ENCODE measurements around the gene ARHGAP33. TPM values are rescaled to one million over a fixed set of nuclear protein-coding genes. Genes with fewer than 3 reads are reported as not detected.
A peak's percentile ranks its signal among the peaks of the same experiment; 100 is the strongest.

Gene ARHGAP33
- total RNA-seq, 1 donor from 2014 or later = 13.1 TPM

DNA sequence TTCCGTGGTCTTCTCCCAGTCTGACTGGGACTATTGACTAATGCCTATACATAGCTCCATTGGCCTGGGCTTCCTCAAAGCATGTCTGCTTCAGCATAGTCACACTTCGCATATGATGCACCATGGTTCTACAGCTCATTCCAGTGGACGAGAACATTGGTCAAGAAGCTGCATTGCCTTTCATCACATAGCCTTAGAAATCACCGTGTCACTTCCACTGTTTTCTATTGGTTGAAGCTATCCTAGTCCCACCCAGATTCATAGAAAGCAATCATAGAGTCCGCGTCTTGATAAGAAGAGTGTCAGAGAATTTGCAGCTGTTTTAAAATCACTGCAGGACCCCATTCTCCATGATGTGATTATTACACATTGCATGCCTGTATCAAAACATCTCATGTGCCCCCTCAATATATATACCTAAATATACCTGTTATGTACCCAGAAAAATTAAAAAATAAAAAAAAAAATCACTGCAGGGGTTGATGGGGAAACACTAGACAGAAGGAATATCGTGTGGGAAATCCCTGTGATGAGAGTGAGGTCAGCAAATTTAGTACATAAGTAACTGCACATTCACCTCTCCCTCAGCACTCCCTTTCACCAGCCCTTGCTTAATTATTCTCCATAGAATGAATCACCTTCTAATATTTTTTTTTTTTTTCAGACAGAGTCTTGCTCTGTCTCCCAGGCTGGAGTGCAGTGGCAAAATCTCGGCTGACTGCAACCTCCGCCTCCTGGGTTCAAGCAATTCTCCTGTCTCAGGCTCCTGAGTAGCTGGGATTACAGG lies 2.2 kb upstream of the ARHGAP33 start:
- H3K4me1 ChIP-seq = peaks cover 17% of the 10 kb centered on the region
- ATAC-seq (no peak), DNase-seq (no peak)
- H3K27me3 ChIP-seq (ENCODE audit: low read depth) = no peaks in the 10 kb centered on the region
- H3K27ac ChIP-seq = no peak overlapping the region
- TF ChIP-seq, protein P1, sequence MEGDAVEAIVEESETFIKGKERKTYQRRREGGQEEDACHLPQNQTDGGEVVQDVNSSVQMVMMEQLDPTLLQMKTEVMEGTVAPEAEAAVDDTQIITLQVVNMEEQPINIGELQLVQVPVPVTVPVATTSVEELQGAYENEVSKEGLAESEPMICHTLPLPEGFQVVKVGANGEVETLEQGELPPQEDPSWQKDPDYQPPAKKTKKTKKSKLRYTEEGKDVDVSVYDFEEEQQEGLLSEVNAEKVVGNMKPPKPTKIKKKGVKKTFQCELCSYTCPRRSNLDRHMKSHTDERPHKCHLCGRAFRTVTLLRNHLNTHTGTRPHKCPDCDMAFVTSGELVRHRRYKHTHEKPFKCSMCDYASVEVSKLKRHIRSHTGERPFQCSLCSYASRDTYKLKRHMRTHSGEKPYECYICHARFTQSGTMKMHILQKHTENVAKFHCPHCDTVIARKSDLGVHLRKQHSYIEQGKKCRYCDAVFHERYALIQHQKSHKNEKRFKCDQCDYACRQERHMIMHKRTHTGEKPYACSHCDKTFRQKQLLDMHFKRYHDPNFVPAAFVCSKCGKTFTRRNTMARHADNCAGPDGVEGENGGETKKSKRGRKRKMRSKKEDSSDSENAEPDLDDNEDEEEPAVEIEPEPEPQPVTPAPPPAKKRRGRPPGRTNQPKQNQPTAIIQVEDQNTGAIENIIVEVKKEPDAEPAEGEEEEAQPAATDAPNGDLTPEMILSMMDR (IDR thresholded peaks at IDR 0.05) = no peak
- H3K9me3 ChIP-seq = no peaks in the 10 kb centered on the region
- H3K4me3 ChIP-seq = no peak overlapping the region
- H3K36me3 ChIP-seq = no peaks in the 10 kb centered on the region
- intact Hi-C loops (cut with DNase I) = no loop called here

DNA sequence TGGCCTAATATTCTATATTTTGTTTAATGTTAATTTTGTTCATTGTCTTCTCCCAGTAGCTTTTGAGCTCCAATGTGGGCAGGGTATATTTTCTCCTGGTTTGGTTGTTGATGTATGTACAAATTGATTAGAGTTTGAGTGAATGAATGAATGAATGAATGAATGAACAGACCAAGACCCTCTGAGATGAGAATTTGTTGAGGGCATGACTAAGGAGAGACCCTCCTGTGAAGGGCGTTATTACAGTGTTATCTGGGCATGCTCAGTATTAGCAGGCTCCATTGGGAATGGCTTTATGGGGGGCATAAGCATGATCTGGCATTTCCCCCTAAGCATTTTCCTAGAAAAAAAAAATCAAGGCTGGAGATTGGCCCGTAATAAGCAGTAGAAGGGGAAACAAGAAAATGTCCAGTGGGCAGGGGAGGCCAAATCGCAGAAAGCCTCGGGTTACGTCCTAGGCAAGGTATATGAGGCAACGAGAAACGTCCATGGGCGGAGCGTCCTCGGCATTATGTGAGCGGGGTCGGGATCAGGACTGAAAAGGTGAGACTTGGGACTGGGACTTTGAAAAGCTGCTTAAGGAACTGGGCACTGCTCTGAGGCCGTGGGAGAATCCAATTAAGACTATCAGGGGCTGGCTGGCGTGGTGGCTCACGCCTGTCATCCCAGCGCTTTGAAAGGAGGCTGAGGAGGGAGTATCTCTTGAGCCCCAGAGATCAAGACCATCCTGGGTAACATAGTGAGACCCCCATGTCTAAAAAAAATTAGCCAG lies 904 bp upstream of the ARHGAP33 start:
- TF ChIP-seq, protein P1 (IDR thresholded peaks at IDR 0.05) = no peak
- DNase-seq (no peak), ATAC-seq (no peak)
- no peaks in the 10 kb centered on the region for H3K9me3 ChIP-seq
- peak overlapping the region; percentile 92 for H3K4me3 ChIP-seq
- no peaks in the 10 kb centered on the region for H3K27me3 ChIP-seq (ENCODE audit: low read depth)
- H3K36me3 ChIP-seq = no peaks in the 10 kb centered on the region
- intact Hi-C loops (cut with DNase I) = no loop called here
- peaks cover 17% of the 10 kb centered on the region for H3K4me1 ChIP-seq
- H3K27ac ChIP-seq = no peak overlapping the region

DNA sequence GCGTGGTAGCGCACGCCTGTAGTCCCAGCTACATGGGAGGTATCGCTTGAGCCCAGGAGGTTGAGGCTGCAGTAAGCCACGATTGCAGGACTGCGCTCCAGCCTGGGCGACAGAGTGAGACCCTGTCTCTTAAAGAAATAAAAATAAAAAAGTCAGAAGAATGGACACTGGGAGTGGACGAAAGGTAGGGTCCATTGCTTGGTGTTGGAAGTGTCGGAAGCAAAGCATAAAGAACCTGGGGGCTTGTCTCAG lies 392 bp upstream of the ARHGAP33 start:
- DNase-seq = no peak
- TF ChIP-seq, protein P1 (IDR thresholded peaks at IDR 0.05) = no peak
- Histone ChIP-seq H3K4me3 (peak overlapping the region; percentile 92), H3K9me3 (no peaks in the 10 kb centered on the region), H3K4me1 (peaks cover 17% of the 10 kb centered on the region), H3K27ac (no peak overlapping the region), H3K36me3 (no peaks in the 10 kb centered on the region), H3K27me3 (ENCODE audit: low read depth) (no peaks in the 10 kb centered on the region)
- intact Hi-C loops (cut with DNase I) = no loop called here
- peak in 1 of 2 donors; percentile 1 for ATAC-seq

DNA sequence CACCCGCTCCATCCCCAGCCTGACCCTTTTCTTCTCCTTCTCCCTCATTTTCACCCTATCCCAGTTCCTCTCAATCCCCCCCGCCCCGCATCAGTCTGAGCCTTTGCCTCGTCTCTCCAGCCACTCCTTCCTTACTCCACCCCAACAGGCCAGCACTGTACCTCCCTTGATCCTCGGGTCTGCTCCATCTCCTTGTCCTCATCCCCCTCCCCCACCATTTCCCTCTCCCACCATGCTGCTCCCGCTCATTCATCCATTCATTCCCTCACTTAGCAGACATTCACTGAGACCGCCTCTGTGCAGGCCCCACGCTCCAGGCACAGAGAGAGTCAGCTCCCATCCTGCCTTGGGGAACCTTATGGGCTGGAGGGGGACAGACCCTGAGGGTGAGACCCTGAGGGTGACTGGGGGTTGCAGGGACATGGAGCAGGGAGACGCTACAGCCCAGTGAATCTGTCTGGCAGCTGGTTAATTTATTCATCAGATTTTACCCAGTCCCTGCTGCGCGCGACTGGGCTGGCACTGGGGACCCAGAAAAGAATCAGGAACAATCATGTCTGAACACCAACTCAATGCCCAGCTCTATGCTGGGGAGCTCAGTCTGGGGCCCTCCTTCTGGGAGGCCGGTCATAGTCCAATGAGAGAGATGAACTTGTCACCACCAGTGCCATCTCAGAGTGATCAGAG lies 881 bp downstream of the ARHGAP33 start:
- DNase-seq = no peak
- TF ChIP-seq, protein P1 (IDR thresholded peaks at IDR 0.05) = no peak
- no peak for ATAC-seq
- H3K4me3 ChIP-seq = peak overlapping the region; percentile 92
- no peak overlapping the region for H3K27ac ChIP-seq
- peaks cover 9% of the 10 kb centered on the region for H3K36me3 ChIP-seq
- intact Hi-C loops (cut with DNase I) = no loop called here
- no peaks in the 10 kb centered on the region for H3K9me3 ChIP-seq
- peaks cover 17% of the 10 kb centered on the region for H3K4me1 ChIP-seq
- H3K27me3 ChIP-seq (ENCODE audit: low read depth) = no peaks in the 10 kb centered on the region

DNA sequence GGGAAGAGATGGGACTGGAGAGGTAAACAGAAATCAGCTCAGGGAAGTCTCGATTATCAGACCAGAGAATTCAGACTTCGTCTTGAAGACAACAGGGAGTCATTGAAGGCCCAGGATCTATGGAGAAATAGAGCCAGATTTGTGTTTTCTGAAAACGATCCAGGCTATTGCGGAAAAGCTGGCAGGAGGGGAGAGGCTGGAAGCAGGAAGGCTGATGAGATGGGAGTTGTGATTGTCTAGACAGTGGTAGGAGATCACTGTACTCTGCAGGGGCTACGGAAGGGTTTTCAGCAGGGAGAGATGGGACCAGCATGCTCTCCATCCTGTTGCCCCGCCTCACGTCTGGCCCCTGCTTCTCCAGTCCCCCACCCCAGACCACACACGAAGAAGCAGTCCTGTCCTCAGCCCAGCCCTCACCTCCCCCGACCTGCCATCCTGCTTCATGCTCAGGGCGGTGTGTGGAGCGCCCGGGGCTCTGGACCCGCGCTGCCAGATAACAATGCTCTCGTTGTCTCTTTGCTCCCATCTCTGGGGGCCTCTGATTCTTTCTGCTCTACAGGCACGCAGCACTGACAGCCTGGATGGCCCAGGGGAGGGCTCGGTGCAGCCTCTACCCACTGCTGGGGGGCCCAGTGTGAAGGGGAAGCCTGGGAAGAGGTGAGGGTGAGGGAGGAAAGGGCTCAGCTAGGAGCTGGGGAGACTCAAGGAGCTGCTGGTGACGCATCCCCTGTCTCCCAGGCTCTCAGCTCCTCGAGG lies 1.9 kb downstream of the ARHGAP33 start:
- Histone ChIP-seq H3K36me3 (peaks cover 13% of the 10 kb centered on the region), H3K4me1 (peaks cover 17% of the 10 kb centered on the region), H3K4me3 (no peak overlapping the region), H3K9me3 (no peaks in the 10 kb centered on the region), H3K27ac (no peak overlapping the region), H3K27me3 (ENCODE audit: low read depth) (no peaks in the 10 kb centered on the region)
- ATAC-seq (no peak), DNase-seq (no peak)
- intact Hi-C loops (cut with DNase I) = no loop called here
- TF ChIP-seq, protein P1 (IDR thresholded peaks at IDR 0.05) = no peak
